ENCODE results near the gene TRIM13. TPM values are rescaled to one million over a fixed set of nuclear protein-coding genes. Genes with fewer than 3 reads are reported as not detected.
"Not testable (repeated sequence)": the region's sequence is repeated elsewhere in the genome, so short reads cannot be mapped to it uniquely, and the experiment has no call there.

The TRIM13 gene, protein sequence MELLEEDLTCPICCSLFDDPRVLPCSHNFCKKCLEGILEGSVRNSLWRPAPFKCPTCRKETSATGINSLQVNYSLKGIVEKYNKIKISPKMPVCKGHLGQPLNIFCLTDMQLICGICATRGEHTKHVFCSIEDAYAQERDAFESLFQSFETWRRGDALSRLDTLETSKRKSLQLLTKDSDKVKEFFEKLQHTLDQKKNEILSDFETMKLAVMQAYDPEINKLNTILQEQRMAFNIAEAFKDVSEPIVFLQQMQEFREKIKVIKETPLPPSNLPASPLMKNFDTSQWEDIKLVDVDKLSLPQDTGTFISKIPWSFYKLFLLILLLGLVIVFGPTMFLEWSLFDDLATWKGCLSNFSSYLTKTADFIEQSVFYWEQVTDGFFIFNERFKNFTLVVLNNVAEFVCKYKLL
- 10 to 100 TPM; 16.0 to 28.8 (median 22.9) TPM for total RNA-seq

- intact Hi-C loops (cut with DNase I; ENCODE audit: low total_unique reads): loop anchor here (10.0 kb wide), 1 partner anchor 128 kb away; no protein-coding TSS in a partner anchor
- Histone ChIP-seq H3K27ac (peak within 1 kb of the TSS; percentile 98 to 99), H3K4me3 (peak within 1 kb of the TSS; percentile 84 to 89 (median 84)), H3K36me3 (no peaks in the 10 kb centered on the region), H3K27me3 (no peaks in the 10 kb centered on the region), H3K9me3 (no peaks in the 10 kb centered on the region), H3K4me1 (peaks cover 0 to 3% of the 10 kb centered on the region in 2 donors)
- peak; percentile 82 to 87 for DNase-seq (ENCODE audit: low spot score in 2 of 2)
- TF ChIP-seq POLR2AphosphoS5 (IDR thresholded peaks at IDR 0.05) (peak; percentile 60 to 85 (median 61)), POLR2A (IDR thresholded peaks at IDR 0.05) (peak; percentile 42), CTCF (IDR thresholded peaks at IDR 0.05) (peak; percentile 64 to 66 (median 65))
Measured at GRCh38 chr13:49996951-49997895, at the start of gene TRIM13. TSS of gene TRIM13 (plus strand) at chr13:49997042. CDS start at chr13:50011941, 14,899 bp downstream.

DNA sequence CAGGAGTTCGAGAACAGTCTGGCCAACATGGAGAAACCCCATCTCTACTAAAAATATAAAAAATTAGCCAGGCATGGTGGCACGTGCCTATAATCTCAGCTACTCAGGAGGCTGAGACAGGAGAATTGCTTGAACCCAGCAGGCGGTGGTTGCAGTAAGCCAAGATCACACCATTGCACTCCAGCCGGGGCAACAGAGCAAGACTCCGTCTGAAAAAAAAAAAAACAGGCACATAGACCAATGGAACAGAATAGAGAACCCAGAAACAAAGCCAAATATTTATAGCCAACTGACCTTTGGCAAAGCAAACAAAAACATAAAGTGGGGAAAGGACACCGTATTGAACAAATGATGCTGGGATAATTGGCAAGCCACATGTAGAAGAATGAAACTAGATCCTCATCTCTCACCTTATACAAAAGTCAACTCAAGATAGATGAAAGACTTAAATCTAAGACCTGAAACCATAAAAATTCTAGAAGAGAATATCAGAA, 48.0 kb upstream of the TRIM13 start:
- H3K36me3 ChIP-seq; H3K9me3 ChIP-seq; H3K27me3 ChIP-seq; H3K4me1 ChIP-seq; DNase-seq (ENCODE audit: low spot score in 2 of 2); H3K27ac ChIP-seq; intact Hi-C loops (cut with DNase I; ENCODE audit: low total_unique reads); H3K4me3 ChIP-seq: not testable (repeated sequence)

- Histone ChIP-seq H3K4me1 (no peaks in the 10 kb centered on the region), H3K27ac (no peak overlapping the region), H3K36me3 (no peaks in the 10 kb centered on the region), H3K9me3 (no peaks in the 10 kb centered on the region), H3K27me3 (no peaks in the 10 kb centered on the region), H3K4me3 (no peak overlapping the region)
- DNase-seq (ENCODE audit: low spot score in 2 of 2): no peak
- no peak for TF ChIP-seq POLR2AphosphoS5 (IDR thresholded peaks at IDR 0.05)
- TF ChIP-seq POLR2A (IDR thresholded peaks at IDR 0.05): no peak
- no peak for TF ChIP-seq CTCF (IDR thresholded peaks at IDR 0.05)
- intact Hi-C loops (cut with DNase I; ENCODE audit: low total_unique reads): no loop called here
Measured at GRCh38 chr13:49951754-49952535, 44.9 kb upstream of the TRIM13 start.

- intact Hi-C loops (cut with DNase I; ENCODE audit: low total_unique reads): no loop called here
- H3K36me3 ChIP-seq: no peaks in the 10 kb centered on the region
- no peak for DNase-seq (ENCODE audit: low spot score in 2 of 2)
- no peak overlapping the region for H3K27ac ChIP-seq
- TF ChIP-seq CTCF (IDR thresholded peaks at IDR 0.05) (no peak), POLR2AphosphoS5 (IDR thresholded peaks at IDR 0.05) (no peak), POLR2A (IDR thresholded peaks at IDR 0.05) (no peak)
- no peaks in the 10 kb centered on the region for H3K27me3 ChIP-seq
- H3K4me3 ChIP-seq: no peak overlapping the region
- H3K9me3 ChIP-seq: peaks cover 0 to 2% of the 10 kb centered on the region in 2 donors
- H3K4me1 ChIP-seq: no peaks in the 10 kb centered on the region
Measured at GRCh38 chr13:49953560-49953959, 43.3 kb upstream of the TRIM13 start.
